Stimulated activated CD8-positive, alpha-beta memory T cell treated with anti-CD3 and anti-CD28 coated beads, Interleukin-15, amount 100 ng/mL, for 1 hour (primary cell): ENCODE measurements around the gene REEP3.

ENCODE experiments used
- DNase-seq: peaks from one replicate; pipeline ENCODE4 v3.0.0-alpha.2; 2020; ENCODE audit warnings: low read depth

The REEP3 gene

DNA sequence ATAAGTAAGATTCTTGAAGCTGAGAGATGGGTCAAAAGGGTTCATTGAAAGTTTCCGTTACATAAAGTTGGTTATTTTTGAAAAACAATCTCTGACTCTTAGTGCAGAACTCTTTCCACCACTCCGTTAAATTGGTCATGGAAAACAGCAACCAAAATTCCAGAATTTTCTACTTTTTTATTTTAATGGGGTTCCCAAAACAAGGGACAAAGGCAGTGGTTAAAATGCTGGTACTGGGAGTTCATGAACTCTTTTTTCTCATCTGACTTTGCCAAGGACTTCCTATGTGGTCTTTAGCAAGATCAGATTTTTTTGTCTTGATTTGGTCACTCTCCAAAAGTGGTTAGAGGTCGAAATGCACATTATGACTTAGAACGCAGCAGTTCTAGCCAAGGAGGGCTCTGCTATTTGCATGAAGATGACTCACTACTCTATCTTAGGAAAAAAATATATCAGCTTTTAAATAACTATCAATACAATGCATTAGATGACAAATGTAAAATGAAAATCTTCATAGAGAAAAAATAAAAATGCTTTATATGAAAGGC is 145.7 kb downstream of the REEP3 start:
- DNase-seq: no peak

DNA sequence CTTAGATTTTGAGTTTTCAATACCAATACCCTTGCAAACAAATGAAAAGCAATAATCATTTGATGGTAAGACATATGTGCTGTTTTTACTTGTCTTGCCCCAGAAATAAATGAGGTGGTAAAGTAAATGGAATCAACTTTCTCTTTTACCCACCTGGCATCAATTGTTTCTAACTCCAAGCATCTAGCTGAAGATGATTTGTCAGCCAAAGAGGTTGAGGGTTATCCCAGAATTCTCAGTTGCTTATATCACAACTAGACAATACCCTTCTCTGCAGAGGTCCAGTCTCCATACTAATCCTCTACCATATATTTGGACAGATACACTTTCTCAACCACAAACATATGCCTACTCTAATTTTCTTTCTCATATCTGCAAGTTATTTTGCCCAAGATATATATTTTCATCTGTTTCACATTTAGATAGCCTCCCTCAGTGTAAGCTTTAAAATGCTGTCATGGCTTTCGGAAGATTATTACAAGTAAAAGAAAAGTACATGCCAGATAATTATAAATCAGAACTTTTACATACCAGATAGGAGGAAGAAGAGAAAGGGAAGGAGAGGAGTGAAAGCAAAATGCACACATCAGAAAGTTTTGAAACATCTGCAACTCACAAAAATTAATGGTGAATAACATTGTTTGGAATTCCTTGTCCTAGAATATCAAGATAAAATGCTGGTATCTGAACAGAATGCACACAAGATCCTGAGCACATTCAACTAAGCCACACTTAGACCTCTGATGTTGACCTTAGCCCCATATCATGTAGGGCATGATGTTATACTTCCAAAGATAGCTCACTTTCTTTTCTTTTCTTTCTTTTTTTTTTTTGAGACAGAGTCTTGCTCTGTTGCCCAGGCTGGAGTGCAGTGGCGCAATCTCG is 146.6 kb downstream of the REEP3 start:
- DNase-seq: no peak

DNA sequence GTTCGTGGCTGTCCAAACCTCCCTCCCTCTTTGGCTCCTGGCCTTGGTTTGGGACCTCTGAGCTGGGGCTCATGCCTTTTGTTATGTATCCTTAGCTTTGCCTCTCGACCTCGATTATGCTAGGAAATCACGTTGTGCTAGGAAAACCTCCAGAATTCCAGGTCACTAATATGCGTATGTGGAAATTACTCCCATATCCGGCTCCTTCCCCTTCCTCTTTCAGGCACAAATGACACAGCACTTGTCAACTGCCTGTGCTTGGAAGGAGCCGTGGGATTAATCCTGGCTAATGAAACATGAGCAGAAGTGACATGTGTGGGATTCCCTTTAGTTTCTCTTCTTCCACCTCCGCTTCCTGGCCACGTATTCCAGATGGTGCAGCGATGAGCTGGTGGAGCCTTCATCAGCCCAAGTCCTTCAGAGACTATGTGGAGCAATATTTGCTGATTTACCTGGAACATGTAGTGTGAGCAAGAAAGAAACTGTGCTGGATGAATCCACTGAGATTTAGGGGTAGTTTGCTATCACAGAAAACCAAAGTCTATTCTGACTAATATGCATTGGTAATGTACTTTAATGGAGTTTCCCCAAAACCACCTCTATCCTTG is 149.2 kb downstream of the REEP3 start:
- DNase-seq: no peak

DNA sequence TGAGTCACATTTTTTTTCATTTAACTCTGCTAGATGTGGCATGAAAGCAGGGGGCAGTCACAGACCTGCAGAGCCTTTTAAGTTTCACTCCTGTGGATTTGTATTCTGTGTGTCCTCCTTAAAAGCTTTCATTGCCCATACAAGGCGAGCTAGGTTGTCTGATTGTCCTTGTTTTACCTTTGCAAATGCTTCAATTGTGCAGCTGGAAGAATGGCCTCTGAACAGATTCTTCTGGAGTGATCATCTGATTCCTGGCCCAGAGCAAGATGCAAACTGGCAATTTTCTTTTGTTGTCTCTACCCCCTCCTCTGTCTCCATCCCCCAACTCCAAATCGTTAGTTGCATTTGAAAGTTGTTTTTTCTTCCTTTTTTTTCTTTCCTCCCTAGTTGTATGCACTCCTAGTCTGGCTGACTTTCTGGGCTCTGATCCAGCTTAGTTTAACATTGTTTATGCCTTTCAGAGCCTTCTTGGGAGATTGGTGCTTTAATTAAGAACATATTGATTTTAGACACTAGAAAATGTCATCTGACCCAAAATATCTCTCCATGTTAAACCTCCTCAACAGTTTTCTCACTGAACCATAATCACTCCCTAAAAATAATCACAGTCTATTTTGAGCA is 150.2 kb downstream of the REEP3 start:
- DNase-seq: no peak

DNA sequence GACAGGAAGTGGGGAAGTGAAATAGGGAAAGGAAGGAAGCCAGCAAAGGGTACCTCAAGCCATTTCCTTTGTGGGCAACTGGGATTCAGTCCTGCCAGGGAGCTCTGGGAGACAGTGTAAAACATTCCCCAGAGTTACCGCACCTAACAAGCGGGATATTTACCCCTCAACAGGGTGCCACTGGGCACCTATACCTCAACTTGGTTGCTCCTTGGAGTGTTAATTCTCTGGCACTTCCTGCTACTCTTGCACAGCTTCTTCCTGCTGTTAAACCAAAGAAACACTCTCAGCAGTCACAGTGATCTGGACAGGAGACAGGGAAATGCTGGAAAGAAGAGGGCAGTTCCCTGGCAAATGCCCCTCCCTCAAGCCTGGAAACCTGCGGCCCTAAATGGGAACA is 151.3 kb downstream of the REEP3 start:
- no peak for DNase-seq

DNA sequence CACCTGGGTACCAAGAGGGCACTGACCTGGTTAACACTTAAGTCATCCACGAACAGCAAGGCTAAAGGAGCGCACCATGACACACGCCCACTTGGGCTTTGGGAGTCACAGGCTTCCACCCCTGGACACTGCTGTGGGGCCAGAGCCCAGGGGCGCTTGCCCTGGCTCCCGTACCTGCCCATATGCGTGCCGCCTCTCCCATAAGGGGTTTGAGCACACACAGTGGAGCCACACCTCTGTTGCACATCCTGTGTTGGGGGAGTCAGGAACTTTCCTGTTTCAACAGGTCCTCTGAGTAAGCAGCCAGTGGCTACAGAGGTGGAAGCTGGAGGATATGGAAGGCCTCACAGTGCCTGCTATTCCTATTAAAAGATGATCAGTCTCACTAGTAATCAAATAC is 152.0 kb downstream of the REEP3 start:
- no peak for DNase-seq

DNA sequence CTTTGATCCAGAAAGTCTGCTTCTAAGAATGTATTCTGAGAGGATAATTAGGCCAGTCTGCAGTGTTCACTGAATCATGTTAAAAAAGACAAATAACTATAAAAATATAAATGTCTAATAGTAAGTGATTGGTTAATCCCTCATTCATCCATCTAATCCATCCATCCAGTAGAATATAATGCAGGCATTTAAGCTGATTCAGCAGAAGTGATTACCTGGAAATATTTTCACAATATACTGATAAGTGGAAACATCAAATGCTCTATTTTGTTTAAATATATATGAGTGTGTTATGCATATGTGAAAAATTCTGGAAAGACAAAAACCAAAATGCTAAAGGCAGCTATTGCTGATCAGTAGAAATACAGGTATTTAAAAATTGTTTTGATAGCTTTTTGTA is 152.6 kb downstream of the REEP3 start:
- DNase-seq: no peak
